GM13977 (cell line): ENCODE data around the gene REXO5.

Source experiments
- DNase-seq: peaks from one replicate; pipeline ENCODE4 v3.0.0; 2012; ENCODE audit warnings: low spot score
- CTCF ChIP-seq: IDR thresholded peaks from 2 replicates; pipeline ENCODE4 v1.5.1; 2012; ENCODE audit warnings: mild to moderate bottlenecking, control low read depth; ENCODE audit not compliant: insufficient read depth; ENCODE audit errors: extremely low read depth, missing control alignments
- in situ Hi-C: fragments of 300-500 bp; cut with MboI; formaldehyde crosslinking; loops from one replicate; pipeline ENCODE4 v1.12.0; 2022; ENCODE audit warnings: low sequenced_read_pairs, low pct_unique_long_range_greater_than_20kb, mixed read lengths, inconsistent platforms; ENCODE audit not compliant: unreplicated experiment

REXO5 gene

GRCh38 chr16:20811889-20812439, 5.6 kb downstream of the REXO5 start:
- in situ Hi-C loops = no loop called here
- DNase-seq = no peak
- TF ChIP-seq CTCF = no peak

GRCh38 chr16:20812510-20812909, 6.2 kb downstream of the REXO5 start:
- TF ChIP-seq CTCF = no peak
- in situ Hi-C loops = no loop called here
- DNase-seq = no peak

- no peak for DNase-seq
- in situ Hi-C loops = no loop called here
- no peak for TF ChIP-seq CTCF
These were observed 8.5 kb downstream of the REXO5 start for GRCh38 chr16:20814784-20815183.

- no peak for TF ChIP-seq CTCF
- in situ Hi-C loops = no loop called here
- no peak for DNase-seq
These were observed 12.7 kb downstream of the REXO5 start for GRCh38 chr16:20818929-20819585.

- TF ChIP-seq CTCF = no peak
- in situ Hi-C loops = no loop called here
These were observed 15.4 kb downstream of the REXO5 start for GRCh38 chr16:20821682-20822081.

GRCh38 chr16:20822521-20823325, 16.4 kb downstream of the REXO5 start:
- in situ Hi-C loops = no loop called here
- no peak for DNase-seq

More at GRCh38 chr16:20821682-20822081, 15.4 kb downstream of the REXO5 start:
- DNase-seq = no peak

More at GRCh38 chr16:20822521-20823325, 16.4 kb downstream of the REXO5 start:
- TF ChIP-seq CTCF = no peak
